Transverse colon (tissue), 3 donors: Measurements from ENCODE around the gene CCDC9B.

Source experiments
- EP300 ChIP-seq: sonication (generic); formaldehyde crosslinking; IDR thresholded peaks from one replicate; pipeline ENCODE4 v1.6.1; 2017; ENCODE audit warnings: antibody characterized with exemption, low read depth
- POLR2A ChIP-seq: fragments of 450-650 bp; IDR thresholded peaks from one replicate; pipeline ENCODE4 v1.6.1; 2016; ENCODE audit warnings: antibody characterized with exemption, mild to moderate bottlenecking, moderate library complexity
- TF ChIP-seq, protein P1 (sequence below), 5 experiments: fragments of 200-600 bp in 3 of 5; fragments of 450-650 bp in 2 of 5; sonication (generic) in 3 of 5; IDR thresholded peaks; 1 replicate in 2 of 5; 2 replicates in 3 of 5; pipeline ENCODE4 v1.5.1; 2016 to 2017; ENCODE audit warnings: antibody characterized with exemption in 5 of 5, inconsistent platforms in 3 of 5, mild to moderate bottlenecking in 2 of 5, moderate library complexity in 1 of 5

DNA sequence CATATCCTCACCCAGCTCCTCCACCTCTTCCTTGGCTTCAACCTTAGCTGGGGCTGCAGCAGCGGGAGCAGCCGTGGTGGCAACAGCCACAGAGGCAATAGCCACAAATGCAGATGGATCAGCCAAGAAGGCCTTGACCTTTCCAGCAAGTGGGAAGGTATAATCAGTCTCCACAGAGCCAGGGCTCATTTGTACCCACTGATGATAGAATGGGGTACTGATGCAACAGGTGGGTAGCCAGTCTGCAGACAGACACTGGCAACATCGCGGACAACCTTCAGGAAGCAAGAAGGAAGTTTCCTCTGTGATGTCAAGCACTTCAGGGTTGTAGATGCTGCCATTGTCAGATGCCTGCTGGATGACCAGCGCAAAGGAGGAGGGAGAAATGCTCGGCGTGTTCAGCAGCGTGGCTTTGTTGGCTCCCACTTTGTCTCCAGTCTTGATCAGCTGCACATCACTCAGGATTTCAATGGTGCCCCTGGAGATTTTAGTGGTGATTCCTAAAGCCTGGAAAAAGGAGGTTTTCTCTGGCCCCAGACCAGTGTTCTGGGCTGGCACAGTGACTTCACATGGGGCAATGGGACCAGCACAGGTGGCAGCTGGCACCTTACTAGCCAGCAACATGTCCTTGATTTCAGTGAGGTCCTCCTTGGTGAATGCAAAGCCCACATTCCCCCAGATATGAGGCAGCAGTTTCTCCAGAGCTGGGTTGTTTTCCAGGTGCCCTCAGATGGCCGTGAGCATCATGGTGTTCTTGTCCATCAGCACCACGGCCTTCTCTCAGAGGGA is 28.2 kb downstream of the CCDC9B start:
- no peak for TF ChIP-seq POLR2A
- TF ChIP-seq, protein P1, sequence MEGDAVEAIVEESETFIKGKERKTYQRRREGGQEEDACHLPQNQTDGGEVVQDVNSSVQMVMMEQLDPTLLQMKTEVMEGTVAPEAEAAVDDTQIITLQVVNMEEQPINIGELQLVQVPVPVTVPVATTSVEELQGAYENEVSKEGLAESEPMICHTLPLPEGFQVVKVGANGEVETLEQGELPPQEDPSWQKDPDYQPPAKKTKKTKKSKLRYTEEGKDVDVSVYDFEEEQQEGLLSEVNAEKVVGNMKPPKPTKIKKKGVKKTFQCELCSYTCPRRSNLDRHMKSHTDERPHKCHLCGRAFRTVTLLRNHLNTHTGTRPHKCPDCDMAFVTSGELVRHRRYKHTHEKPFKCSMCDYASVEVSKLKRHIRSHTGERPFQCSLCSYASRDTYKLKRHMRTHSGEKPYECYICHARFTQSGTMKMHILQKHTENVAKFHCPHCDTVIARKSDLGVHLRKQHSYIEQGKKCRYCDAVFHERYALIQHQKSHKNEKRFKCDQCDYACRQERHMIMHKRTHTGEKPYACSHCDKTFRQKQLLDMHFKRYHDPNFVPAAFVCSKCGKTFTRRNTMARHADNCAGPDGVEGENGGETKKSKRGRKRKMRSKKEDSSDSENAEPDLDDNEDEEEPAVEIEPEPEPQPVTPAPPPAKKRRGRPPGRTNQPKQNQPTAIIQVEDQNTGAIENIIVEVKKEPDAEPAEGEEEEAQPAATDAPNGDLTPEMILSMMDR (IDR thresholded peaks at IDR 0.05) = no peak
- no peak for TF ChIP-seq EP300
